ENCODE results near the gene CMTM8.
A peak's percentile ranks its signal among the peaks of the same experiment; 100 is the strongest.

The CMTM8 gene

DNA sequence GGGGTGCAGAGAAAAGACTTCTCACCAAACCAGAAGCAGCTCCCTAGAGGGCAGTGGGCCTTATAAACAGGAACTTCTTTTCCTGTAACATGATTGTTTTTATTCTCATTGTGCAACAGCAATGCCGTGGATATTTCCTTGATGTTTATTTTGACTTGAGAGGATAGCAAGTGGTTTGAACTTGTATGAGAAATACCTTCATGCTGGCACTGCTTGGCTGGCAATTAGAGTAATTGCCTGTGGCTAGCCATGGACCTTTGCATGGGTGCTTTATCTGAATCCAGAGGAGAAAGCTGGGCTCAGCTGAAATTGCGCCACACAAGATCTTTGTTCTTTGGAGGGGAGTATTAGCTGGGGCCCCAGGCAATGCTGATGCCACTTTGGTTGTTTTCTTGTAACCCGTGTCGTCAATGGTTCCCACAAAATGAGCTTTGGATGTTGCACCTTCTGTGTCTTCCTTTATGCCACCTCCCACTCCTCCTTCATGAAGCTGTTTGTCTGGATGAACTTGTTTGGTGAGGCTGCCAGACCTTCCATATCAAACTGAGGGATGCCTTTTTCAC lies 37.9 kb downstream of the CMTM8 start:
- no peak for DNase-seq

DNA sequence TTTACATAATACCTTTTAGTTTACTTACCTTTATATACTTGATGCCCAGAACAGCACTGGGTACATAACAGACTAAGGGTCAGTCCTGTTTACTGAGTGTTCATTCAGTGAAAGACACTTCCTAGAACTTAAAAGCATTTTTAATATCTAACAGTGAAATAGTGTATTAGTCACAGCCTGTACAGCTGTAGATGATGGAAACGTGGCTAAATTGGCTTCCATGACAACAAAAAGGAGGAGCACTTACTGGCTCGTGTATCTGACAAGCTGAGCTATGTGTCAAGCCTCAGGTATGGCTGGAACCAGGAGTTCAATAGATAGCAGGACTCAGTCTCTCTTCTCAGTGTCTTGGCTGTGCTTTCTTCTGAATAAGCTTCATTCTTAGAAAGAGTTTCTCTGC lies 40.2 kb downstream of the CMTM8 start:
- no peak for DNase-seq

DNA sequence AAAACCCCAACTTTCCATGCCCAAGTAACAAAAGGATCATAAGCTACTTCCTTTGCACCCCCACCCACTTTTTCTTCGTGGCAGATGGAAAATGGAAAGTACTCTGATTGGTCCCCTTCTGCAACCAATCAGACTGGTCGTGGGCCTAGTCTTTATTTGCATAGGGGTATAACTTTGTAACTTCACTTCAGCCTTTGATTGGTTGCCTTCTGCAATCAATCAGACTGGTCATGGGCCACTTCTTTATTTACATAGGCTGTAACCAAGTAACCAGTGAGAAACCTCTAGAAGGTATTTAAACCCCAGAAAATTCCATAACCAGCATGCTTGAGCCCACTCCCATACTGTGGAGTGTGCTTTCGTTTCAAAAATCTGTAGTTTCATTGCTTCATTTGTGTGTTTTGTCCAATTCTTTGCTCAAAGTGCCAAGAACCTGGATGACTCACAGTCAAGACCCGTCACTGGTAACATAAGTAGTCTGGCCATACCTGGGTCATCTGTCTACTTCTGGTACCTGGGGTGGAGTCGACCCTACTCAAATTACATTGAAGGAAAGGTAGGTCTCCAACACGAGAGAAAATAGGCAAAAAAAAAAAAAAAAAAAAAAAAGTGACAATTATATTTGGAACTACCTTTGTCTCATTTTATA lies 41.9 kb downstream of the CMTM8 start:
- no peak for DNase-seq

DNA sequence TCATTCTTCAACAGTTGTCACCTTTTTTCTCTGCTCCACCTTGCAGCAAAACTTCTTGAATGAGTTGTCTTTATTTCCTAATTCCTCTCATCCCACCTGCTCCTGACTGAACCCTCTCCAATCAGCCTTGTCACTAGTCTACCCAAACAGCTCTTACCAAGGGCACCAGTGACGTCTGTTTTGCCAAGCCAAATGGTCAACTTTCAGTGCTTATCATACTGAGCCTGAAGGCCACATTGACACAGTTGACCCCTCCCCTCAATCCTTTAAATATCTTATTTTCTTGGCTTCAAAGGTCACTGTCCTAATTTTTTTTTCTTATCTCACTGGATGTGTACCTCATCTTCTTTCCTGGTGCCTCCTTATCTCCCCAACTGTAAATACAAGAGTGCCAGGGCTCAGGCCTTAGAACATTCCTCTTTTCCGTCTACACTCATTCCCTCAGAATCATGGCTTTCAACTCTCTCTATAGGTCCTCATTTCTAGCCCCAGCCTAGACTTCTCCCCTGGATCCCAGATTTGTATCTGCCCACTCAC lies 43.2 kb downstream of the CMTM8 start:
- no peak for DNase-seq

DNA sequence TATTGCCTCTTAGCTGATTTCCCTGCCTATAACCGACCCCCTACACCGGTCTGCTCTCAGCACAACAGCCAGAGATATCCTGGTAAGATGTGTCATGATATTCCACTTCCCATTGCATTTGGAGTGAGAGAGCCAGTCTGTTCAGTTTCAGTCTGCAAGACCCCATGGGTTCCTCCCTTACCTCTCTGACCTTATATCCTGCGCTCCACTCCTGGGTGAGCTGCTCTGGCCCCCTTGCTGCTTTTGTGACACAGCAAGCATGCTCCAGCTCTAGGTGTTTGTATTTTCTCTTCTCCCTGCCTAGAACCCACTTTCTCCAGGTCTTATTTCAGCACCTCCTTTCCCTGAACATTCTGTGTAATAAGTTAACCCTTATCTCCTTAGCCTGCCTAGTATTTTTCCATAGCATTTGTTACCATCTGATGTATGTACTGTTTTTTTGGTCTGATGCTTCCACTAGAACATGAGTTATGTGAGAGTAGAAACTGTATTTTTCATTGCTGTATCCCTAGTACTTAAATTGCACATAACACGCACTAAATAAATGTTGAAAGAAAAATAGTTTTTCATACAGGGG lies 44.2 kb downstream of the CMTM8 start:
- no peak for DNase-seq

DNA sequence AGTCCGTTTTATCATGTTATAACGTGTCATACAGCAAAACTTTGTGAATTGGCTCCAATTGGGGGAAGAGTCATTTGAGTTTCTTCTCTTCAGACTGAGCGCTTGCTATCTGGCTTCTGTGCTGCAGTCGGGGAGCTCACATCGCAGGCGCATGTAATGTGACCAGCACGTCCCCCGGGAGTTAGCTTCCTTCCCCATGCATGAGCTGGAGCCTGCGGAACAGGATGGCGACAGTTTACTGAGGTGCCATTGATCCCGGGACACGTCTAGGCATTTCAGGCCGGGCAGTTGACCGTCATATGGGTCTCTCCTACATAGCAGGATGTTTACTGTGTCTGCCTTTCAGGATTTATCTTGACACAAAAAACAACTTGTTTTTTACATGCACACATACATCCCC lies 44.8 kb downstream of the CMTM8 start:
- no peak for DNase-seq

DNA sequence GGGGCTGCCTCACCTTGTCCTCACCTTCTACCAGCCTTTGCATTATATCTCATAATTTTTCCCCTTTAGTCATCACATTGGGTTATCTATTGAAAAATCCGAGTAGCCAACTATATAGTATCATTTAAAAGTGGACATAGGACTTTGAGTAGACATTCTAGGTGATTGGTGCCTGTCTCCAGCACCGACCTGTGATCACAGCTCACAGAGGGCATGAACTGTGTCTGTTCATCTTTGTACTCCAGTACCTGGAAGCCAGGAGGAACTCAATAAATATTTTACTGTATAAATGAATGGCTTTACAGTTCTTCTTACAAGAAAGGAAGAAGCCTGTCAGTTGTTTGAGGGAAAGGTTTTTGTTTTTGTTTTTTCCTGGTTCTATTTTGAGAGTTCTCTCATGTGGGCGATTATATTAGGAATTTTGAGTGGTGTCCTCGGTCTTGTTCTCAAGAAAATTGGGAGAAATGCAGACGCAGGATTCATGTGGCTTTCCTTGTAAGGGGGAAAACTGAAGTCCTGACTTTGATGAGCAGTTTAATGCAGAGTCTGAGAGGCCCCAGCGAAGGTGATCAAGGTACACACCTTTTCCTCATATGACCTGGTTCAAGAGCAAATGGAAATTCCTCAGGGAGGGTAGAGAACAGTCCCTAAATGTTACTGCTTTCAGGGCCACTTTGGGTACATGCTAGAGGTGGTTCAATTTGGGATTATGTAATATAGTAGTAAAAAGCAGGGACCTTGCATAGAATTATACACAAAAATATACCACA lies 46.1 kb downstream of the CMTM8 start:
- no peak for DNase-seq

DNA sequence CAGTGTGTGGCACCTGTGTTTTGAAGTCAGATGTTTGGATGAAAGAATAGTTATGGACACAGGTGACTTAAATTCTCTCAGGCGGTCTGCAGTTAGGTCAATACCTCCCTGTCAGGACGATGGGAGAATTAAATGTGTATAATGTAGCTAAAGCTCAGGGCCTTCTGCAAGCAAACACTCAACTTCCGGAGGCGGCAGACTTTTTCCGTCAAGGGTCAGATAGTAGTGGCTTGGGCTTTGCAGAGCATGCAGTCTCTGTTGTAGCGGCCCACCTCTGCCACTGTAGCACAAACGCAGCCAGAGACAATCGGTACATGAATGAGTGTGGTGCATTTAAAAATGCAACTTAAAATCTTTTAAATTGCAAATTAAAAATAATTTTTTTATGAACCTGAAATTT lies 47.4 kb downstream of the CMTM8 start:
- DNase-seq, result no peak

DNA sequence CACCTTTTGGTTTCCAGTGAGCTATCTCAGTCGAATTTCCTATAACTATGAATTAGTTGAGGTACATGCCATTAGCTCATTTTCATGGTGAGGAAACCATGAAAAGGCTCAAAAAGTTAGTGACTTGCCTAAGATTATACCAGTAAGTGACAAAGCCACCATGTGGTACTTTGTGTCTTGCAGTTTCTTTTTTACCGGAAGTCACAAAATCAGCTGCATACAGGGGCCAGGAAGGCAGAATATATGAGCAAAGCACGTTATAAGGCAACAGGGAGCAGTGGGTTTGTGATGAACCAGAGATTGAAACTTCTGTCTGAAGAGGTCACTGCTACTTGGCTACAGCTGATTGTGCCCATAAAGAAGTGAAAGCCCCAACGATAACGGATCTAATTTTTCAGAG lies 50.3 kb downstream of the CMTM8 start:
- DNase-seq, result no peak

DNA sequence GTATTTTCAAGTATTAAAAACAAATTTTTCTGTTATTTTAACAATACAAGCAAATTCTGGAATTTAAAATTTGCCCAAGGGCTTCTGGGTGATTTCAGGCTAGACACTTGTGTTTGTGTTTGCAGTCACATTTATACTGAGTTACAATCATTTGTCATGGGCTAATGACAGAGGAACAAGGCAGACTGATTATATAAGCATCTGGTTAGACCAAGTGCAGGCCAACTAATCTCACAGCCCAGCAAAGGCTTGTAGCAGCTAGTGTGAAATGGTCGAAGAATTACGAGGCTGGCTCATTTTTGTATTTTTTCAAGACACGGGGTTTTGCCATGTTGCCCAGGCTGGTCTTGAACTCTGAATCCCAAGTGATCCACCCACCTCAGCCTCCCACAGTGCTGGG lies 52.1 kb downstream of the CMTM8 start:
- DNase-seq, result no peak

DNA sequence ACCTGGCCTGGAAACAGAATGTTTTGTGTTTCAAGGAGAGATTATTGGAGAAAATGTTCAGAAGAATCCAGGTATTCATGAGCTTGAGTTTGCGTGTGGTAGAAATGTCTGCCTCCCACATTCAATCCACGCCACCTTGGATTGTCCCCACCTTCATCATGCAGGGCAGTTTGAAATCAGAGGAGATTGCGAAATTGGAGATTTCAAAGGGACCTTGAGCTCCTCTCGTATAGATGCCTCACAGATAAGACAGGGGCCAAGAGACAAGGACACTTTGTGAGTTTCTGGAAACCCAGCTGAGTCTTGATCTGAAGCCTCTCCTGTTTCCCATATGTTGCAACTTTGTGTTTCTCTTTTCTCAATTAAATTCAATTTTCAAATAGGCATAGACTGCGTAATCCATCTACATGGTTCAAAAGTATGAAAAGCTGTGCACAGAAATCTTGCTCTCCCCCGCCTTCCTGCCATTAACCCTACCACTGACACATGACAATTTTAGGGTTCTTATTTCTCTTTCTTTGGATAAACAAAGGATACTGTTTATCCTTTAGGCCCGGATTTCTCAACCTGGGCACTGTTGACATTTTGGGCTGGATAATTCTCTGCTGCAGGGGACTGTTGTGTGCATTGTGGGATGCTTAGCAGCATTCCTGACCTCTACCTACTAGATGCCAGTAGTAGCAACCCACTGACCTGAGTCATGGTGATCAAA lies 53.8 kb downstream of the CMTM8 start:
- no peak for DNase-seq

DNA sequence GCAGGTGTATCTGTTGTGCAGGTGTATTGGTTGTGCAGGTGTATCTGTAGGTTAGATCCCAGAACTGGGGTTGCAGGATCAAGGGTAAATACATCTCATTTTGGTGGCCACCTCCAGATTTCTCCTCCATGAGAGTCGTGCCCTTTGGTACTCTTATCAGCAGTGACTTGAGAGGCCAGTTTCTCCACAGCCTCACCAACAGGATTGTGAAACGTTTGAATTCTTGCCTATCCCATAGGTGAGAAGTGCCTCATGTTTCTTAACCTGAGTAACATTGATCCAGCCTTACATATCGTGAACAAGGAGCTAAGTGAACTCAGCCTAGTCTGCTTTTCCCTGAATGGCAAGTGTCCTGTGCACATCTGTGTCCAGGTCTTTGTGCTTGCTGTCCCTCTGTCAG lies 55.4 kb downstream of the CMTM8 start:
- DNase-seq, result no peak

DNA sequence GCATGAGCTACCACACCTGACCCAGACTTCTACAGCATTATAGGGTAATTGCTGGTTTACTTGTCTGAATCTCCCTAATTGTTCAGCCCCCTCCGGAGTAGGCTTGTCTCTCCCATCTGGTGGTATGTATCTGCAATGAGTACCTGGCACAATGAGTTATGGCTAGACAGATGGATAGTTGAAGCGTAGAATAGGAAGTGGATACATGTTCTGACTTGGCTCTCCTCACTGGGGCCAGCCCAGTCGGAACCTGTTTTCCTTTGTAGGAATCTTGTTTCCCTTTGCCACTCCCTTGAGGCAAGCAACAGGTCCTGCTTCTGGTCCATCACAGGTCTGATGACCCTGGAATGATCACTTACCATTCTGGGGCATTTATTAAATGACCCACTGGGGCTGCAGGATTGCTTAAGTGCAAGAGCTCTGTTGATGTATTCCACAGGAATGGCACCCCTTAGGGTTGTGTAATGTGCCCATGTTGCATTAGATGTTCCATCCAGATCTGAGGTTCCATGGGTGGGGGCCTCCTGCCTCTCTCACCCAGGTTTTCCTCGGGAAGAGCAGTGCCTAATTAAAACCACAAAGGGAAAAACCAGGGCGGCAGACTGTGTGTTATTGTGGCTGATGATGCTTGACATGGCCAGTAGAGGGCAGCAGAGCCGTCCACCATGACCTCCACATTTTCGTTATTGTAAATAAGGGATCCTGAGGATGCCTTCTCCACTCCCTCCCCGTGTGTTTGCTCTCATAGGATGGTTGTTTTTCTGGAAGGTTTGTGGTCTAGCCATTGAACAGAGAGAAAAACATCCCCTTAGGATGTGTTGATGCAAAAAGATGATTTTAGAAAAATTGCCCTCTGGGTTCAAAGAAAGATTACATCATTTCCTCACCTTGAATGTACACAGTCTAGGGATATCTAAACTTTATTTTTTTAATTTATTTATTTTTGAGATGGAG lies 58.0 kb downstream of the CMTM8 start:
- peak in 38 of 56 donors; percentile 1 to 65 (median 14) for DNase-seq

DNA sequence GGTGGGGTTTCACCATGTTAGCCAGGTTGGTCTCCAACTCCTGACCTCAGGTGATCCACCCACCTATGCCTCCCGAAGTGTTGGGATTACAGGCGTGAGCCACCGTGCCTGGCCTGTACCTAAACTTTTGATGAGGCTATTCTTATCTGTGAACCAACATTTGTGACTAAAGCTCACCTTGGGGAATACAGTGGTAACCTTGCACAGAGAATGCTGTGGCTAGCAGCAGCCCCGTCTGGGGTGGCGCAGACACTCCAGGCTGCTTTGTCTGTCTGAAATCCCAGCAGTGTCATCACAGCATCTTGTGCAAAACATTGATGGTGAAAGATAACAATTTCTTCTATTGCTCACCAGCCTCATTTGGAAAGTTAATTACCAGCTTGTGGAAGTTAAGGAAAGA lies 58.9 kb downstream of the CMTM8 start:
- no peak for DNase-seq

DNA sequence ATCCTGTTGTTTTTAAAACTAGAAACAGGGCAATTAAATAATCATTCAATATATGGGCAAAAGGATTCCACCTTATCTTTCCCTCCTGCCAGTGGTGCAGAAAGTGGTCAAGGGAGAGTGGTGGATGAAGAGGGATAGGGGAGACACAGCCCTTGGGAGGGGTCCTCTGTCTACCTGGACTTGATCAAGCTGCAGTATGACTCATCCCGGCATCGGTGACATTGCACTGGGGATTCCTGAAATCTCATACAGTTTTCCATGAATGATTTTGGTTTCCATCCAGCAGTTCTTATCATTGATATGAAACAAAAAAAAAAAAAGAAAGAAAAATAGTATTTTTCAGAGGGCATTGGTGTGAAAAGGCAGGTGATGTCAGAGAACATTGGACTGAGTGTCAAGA lies 62.9 kb downstream of the CMTM8 start:
- DNase-seq, result no peak

DNA sequence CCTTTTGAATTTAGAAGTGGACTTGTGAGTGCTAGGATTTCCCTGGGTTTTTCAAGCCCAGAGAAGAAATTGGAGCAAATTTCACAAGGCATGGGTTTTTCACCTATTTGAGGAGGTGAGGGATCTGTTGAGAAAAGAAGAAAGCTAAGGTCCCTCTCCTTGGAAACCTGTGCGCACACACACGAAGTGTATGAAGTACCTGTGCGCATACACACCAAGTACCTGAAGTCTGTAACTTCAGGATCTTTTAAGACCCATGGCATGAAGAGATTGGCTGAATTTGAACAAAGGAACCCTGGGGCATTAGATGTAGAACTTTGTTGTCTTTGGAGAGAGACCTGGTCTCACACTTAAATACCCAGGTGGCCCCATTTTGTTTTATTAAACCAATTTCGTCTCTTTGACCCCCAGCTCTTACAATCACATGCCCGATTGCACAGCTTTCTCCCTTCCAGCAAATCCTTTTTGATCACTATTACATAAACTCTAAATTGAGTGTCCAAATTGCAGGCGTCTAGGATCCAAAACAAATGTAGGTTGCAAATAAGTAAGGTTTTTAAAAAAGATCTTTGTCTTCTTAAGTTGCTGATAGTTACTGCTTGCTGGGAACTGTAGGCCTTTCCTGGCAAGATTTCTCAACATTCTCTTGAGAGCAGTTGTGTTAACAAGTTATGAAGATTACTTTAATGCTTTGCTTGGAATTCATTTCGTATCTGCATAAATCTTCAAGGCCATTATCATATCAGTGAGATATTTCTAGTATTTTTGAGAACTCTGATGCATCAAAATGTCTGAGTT lies 64.3 kb downstream of the CMTM8 start:
- no peak for DNase-seq

DNA sequence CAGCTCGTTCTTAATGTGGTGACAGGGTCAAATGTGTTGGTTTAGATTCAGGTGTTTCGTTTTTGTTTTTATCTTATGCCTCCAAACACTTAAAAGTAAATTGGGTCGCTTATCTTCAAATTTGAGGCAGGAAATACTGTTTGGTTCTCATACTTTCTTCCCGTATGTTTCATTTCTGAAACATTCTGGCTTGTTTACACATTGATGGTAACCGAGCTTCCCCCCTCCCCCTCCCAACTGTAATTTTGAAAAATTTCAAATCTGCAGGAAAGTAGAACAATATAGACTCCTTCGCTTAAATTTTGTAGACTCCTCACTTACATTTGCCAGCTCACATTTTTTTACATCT lies 64.9 kb downstream of the CMTM8 start:
- no peak for DNase-seq

DNA sequence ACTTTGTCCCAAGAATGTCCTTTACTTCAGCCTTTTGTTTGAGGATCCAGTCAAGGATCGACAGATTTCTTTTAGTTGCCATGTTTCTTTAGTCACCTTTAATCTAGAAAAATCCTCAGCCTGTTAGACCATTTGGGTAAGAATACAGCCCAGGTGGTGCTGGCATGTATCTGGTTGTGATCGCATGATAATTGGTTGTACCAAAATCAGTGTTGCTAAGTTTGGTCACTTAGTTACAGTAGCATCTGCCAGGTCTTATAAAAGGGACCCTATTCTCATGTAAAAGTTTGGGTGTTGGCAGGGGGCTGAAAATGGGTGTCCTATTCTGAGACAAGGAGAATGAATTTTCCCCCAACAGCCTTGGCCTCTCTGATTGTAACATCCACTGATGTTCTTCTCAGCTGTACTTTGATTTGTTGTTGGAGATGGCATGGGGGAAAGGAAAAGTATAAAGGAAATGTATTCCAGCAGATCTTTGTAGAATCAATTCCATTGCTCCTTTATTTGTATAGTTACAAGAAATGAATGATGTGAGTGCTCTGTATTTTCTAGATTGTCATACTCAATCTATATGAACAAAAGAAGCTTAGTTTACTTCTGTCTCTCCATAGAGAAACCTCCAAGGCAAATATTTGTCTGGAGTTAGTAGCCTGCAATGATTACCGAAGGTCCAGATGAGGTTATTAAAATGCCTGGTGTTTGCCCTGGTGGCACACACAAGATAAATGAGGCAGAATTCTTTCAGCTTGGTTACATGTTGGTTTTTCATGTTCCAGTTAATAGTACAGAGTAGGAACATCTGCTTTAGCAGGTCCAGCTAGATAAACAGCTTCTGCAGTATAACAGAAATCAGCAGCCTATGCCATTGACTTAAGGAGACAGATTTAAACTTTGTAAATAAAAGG lies 65.7 kb downstream of the CMTM8 start:
- DNase-seq, result no peak
